NCI-H1694 (cell line): Measurements from ENCODE around the gene PLA2G3.

Experiments
- DNase-seq: peaks from one replicate; lab custom pipeline; 2025; lab: John Stamatoyannopoulos, UW

The PLA2G3 gene

DNA sequence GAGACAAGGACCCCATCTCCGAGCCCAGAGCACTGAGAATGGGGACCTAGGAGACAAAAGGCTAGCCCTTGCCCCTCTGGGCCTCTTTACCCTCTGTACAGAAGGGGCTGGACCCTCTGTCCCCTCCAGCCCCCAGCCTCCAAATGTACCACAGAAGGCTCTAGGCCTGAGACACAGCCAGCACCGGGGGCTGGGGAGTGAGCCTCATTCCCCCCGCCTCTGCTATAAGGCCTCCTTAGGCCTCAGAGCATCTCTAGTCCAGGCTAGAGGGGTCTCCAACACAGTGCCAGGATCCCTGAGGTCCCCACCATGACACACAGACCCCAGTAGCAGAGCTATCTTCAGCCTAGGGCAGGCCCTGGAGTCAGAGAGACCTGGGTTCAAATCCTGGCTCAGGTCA, 54.4 kb downstream of the PLA2G3 start:
- DNase-seq, result no peak

GRCh38 chr22:31085493-31085824, 54.8 kb downstream of the PLA2G3 start:
- DNase-seq, result no peak

- DNase-seq, result no peak
Observed at GRCh38 chr22:31084811-31085492, 55.4 kb downstream of the PLA2G3 start.
